ENCODE data around the gene FRG2B. TPM values are rescaled to one million over a fixed set of nuclear protein-coding genes. Genes with fewer than 3 reads are reported as not detected.
A peak's percentile ranks its signal among the peaks of the same experiment; 100 is the strongest.
"Not testable (repeated sequence)": the region's sequence is repeated elsewhere in the genome, so short reads cannot be mapped to it uniquely, and the experiment has no call there.

FRG2B gene
- total RNA-seq, 4 donors from 2014 or later = not detected

DNA sequence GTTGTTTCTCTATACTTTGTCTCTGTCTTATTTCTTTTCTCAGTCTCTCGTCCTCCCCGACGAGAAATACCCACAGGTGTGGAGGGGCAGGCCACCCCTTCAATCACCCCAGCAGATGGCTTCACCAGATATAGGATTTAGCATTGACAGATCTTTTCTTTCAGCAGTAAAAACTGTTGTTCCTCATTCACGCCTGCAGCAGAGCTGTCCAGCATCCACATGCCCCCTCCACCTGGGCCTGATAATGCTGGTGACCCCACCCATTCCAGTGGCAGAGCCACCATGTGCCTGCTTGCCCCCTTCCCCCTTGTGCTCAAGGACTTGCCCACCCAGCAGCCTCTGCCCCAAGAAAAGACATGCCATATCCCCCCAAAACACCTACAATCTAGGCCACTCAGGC lies 15.5 kb downstream of the FRG2B start:
- no peaks in the 10 kb centered on the region for H3K9me3 ChIP-seq
- no peak for DNase-seq
- no peaks in the 10 kb centered on the region for H3K4me1 ChIP-seq
- no peak for TF ChIP-seq POLR2A (IDR thresholded peaks at IDR 0.05)
- TF ChIP-seq, protein P1, sequence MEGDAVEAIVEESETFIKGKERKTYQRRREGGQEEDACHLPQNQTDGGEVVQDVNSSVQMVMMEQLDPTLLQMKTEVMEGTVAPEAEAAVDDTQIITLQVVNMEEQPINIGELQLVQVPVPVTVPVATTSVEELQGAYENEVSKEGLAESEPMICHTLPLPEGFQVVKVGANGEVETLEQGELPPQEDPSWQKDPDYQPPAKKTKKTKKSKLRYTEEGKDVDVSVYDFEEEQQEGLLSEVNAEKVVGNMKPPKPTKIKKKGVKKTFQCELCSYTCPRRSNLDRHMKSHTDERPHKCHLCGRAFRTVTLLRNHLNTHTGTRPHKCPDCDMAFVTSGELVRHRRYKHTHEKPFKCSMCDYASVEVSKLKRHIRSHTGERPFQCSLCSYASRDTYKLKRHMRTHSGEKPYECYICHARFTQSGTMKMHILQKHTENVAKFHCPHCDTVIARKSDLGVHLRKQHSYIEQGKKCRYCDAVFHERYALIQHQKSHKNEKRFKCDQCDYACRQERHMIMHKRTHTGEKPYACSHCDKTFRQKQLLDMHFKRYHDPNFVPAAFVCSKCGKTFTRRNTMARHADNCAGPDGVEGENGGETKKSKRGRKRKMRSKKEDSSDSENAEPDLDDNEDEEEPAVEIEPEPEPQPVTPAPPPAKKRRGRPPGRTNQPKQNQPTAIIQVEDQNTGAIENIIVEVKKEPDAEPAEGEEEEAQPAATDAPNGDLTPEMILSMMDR (IDR thresholded peaks at IDR 0.05) = no peak
- H3K4me3 ChIP-seq = no peak overlapping the region
- H3K27me3 ChIP-seq = no peaks in the 10 kb centered on the region
- no peak overlapping the region for H3K27ac ChIP-seq
- no peaks in the 10 kb centered on the region for H3K36me3 ChIP-seq

DNA sequence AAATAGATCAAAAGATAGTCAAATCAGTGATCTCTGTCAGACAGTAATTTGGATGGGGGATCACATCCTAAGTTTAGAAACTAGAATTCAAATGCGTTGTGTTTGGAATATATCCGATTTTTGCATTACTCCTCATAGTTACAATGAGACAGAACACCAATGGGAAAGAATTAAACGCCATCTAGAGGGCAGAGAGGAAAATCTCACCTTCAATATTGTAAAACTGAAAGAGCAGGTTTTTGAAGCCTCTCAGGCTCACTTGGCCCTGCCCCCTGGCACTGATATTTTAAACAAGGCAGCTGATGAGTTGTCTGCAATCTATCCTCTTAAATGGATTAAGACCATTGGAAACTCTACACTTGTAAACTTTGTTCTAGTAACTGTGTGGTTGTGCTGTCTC lies 17.7 kb downstream of the FRG2B start:
- Histone ChIP-seq H3K36me3 (no peaks in the 10 kb centered on the region), H3K4me1 (no peaks in the 10 kb centered on the region), H3K27ac (no peak overlapping the region), H3K9me3 (no peaks in the 10 kb centered on the region), H3K27me3 (no peaks in the 10 kb centered on the region), H3K4me3 (no peak overlapping the region)
- no peak for DNase-seq
- TF ChIP-seq, protein P1 (IDR thresholded peaks at IDR 0.05) = peak in 4 of 6 experiments; percentile 28 to 49 (median 42)
- TF ChIP-seq POLR2A (IDR thresholded peaks at IDR 0.05) = no peak

DNA sequence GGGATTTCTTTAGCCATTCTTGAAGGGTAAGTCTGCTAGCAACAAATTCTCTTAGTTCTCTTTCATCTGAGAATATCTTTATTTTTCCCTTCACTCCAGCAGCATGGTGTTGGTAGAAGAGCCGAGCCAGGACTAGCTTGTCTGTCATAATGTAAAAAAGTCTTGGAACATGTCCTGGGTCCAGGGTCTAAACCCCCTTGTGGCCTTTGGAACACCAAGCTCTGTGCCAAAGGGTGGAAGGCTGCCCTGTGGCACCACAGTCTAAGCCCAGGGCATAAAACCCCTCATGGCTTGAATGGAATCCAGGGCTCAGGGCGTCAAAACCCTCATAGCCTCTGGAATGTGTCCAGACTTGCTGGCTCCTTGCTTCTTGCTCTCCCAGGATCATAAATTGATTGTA lies 23.2 kb downstream of the FRG2B start:
- H3K4me1 ChIP-seq, H3K27me3 ChIP-seq, H3K4me3 ChIP-seq, H3K9me3 ChIP-seq, H3K36me3 ChIP-seq, H3K27ac ChIP-seq, DNase-seq: not testable (repeated sequence)

DNA sequence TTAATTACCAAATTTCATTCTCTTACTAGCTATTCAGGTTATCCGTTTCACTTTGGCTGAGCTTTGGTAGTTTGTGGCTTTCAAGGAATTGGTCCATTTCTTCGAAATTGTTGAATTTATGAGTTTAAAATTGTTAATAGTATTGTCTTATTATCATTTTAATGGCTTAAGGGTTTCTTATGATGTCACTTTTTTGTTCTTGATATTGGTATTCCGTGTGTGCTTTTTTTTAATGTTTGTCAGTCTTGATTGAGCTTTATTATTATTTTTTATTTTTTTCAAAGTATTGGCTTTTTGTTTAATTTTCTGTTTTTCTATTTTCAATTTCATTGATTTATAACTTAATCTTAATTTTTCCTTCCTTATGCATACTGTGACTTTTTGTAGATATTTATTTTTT lies 25.9 kb downstream of the FRG2B start:
- no peaks in the 10 kb centered on the region for H3K9me3 ChIP-seq
- H3K27me3 ChIP-seq = no peaks in the 10 kb centered on the region
- no peak overlapping the region for H3K27ac ChIP-seq
- no peak for DNase-seq
- no peaks in the 10 kb centered on the region for H3K4me1 ChIP-seq
- no peaks in the 10 kb centered on the region for H3K36me3 ChIP-seq
- no peak overlapping the region for H3K4me3 ChIP-seq
- TF ChIP-seq, protein P1 (IDR thresholded peaks at IDR 0.05) = no peak
- no peak for TF ChIP-seq POLR2A (IDR thresholded peaks at IDR 0.05)

DNA sequence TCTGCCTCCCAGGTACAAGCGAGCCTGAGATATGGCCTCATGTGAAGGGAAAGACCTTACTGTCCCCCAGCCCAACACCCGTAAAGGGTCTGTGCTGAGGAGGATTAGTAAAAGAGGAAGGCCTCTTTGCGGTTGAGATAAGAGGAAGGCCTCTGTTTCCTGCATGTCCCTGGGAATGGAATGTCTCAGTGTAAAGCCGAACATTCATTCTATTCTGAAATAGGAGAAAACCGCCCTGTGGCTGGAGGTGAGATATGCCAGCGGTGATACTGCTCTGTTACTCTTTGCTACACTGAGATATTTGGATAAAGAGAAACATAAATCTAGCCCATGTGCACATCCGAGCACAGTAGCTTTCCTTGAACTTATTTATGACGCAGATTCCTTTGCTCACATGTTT lies 26.7 kb downstream of the FRG2B start:
- not testable (repeated sequence) for H3K36me3 ChIP-seq, DNase-seq, H3K4me3 ChIP-seq, H3K27me3 ChIP-seq, H3K27ac ChIP-seq, H3K9me3 ChIP-seq, H3K4me1 ChIP-seq

DNA sequence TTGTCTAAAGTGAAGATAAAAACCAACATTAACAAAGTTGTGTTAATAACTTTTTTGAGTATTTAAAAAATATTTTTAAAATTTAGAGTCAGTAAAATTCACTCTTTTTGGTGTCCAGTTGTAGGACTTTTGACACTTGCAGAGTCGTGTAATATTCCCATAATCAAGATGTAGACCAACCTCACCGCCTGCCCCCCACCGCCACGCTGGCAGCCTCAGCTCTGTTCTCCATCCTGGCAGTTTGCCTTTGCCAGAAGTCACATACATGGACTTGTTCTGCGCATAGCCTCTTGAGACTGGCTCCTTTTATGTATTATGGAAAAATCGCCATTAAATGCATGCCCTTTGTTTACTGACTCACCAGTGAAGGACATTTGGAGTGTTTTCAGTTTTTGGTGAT lies 33.9 kb downstream of the FRG2B start:
- H3K36me3 ChIP-seq = no peaks in the 10 kb centered on the region
- DNase-seq = no peak
- TF ChIP-seq, protein P1 (IDR thresholded peaks at IDR 0.05) = no peak
- no peak for TF ChIP-seq POLR2A (IDR thresholded peaks at IDR 0.05)
- no peak overlapping the region for H3K4me3 ChIP-seq
- H3K9me3 ChIP-seq = no peaks in the 10 kb centered on the region
- H3K4me1 ChIP-seq = no peaks in the 10 kb centered on the region
- H3K27me3 ChIP-seq = no peaks in the 10 kb centered on the region
- no peak overlapping the region for H3K27ac ChIP-seq

DNA sequence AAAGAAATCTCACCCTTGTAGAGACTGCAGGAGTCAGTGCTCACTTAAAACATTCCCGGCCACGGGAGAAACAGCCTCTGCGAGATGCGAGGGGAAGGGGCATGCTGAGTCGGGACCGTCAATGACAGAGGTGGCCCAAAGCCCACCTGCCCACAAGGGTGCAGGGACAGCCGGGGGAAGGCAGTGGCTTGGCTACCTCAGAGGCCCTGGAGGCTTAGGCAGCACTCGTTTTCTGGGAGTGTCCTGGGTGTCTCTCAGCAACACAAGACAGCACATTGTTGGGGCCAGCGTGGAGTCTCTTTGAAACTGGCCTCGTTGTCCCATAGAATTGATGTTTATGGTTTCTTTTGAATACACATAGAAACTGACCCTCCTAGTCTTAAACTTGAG lies 35.6 kb downstream of the FRG2B start:
- no peaks in the 10 kb centered on the region for H3K4me1 ChIP-seq
- no peaks in the 10 kb centered on the region for H3K27me3 ChIP-seq
- H3K9me3 ChIP-seq = no peaks in the 10 kb centered on the region
- no peak for DNase-seq
- TF ChIP-seq, protein P1 (IDR thresholded peaks at IDR 0.05) = no peak
- TF ChIP-seq POLR2A (IDR thresholded peaks at IDR 0.05) = no peak
- no peaks in the 10 kb centered on the region for H3K36me3 ChIP-seq
- H3K4me3 ChIP-seq = no peak overlapping the region
- no peak overlapping the region for H3K27ac ChIP-seq

Data from Peyer's patch (tissue), 4 donors.